SU-DHL-6 (cell line): ENCODE results near the gene COQ8B.
"Not testable (repeated sequence)": the region's sequence is repeated elsewhere in the genome, so short reads cannot be mapped to it uniquely, and the experiment has no call there.

ENCODE experiments used
- H2AFZ ChIP-seq: fragments of 200-600 bp; sonication (generic); 2 replicates; pipeline ENCODE4 v1.6.1; 2014; ENCODE audit warnings: low read depth, mild to moderate bottlenecking, moderate library complexity, mixed read lengths, antibody characterized with exemption, low read length; ENCODE audit not compliant: severe bottlenecking
- H3F3A ChIP-seq: fragments of 200-600 bp; shearing (Covaris generic); 2 replicates; pipeline ENCODE4 v1.6.0; 2016; ENCODE audit warnings: antibody characterized with exemption, mild to moderate bottlenecking; ENCODE audit not compliant: insufficient read depth
- H3K27ac ChIP-seq: fragments of 200-600 bp; sonication (generic); 2 replicates; pipeline ENCODE4 v1.5.1; 2016; ENCODE audit warnings: low read depth, mild to moderate bottlenecking, low read length, moderate library complexity, mixed read lengths
- H3K27me3 ChIP-seq: fragments of 200-600 bp; sonication (generic), shearing (Covaris generic); 2 replicates; pipeline ENCODE4 v1.6.0; 2014; ENCODE audit warnings: mild to moderate bottlenecking, low read length
- H3K36me3 ChIP-seq: fragments of 200-600 bp; sonication (generic); 2 replicates; pipeline ENCODE4 v1.6.1; 2014; ENCODE audit warnings: mild to moderate bottlenecking, low read length, mixed read lengths
- H3K4me2 ChIP-seq: fragments of 300-600, 200-600 bp; shearing (Covaris generic), sonication (generic); 2 replicates; pipeline ENCODE4 v1.6.0; 2014; ENCODE audit warnings: low read length, low read depth, mild to moderate bottlenecking; ENCODE audit not compliant: poor library complexity, severe bottlenecking
- H3K4me3 ChIP-seq: fragments of 200-600 bp; sonication (generic); 2 replicates; pipeline ENCODE4 v1.5.1; 2014; ENCODE audit warnings: antibody characterized with exemption, low read length, mild to moderate bottlenecking, mixed read lengths; ENCODE audit not compliant: insufficient read depth, poor library complexity, severe bottlenecking
- H3K79me2 ChIP-seq: fragments of 200-600 bp; sonication (generic); 2 replicates; pipeline ENCODE4 v1.6.1; 2014; ENCODE audit warnings: mild to moderate bottlenecking, low read length, moderate library complexity; ENCODE audit not compliant: insufficient read depth
- H3K9ac ChIP-seq: fragments of 200-600 bp; sonication (generic); 2 replicates; pipeline ENCODE4 v1.7.0; 2014; ENCODE audit warnings: mild to moderate bottlenecking, low read length
- H3K9me2 ChIP-seq: fragments of 200-600 bp; sonication (generic); replicated peaks from 2 replicates; pipeline ENCODE4 v1.6.1; 2014; ENCODE audit warnings: low read length; ENCODE audit not compliant: insufficient read depth
- H3K9me3 ChIP-seq: fragments of 200-600 bp; sonication (generic); 2 replicates; pipeline ENCODE4 v1.6.1; 2014; ENCODE audit warnings: low read length, mixed read lengths; ENCODE audit not compliant: insufficient read depth
- H4K20me1 ChIP-seq: fragments of 200-600 bp; sonication (generic); 2 replicates; pipeline ENCODE4 v1.6.1; 2014; ENCODE audit warnings: low read depth, mild to moderate bottlenecking, antibody characterized with exemption, low read length, moderate library complexity, mixed read lengths
- EZH2phosphoT487 ChIP-seq: fragments of 200-600 bp; sonication (generic), shearing (Covaris generic); conservative IDR thresholded peaks from 2 replicates; pipeline ENCODE4 v1.6.1; 2018; ENCODE audit warnings: mild to moderate bottlenecking, antibody characterized with exemption, low read length, moderate library complexity, mixed read lengths
- TF ChIP-seq, protein P1 (sequence below): fragments of 200-600 bp; sonication (generic); IDR thresholded peaks from one replicate; pipeline ENCODE4 v1.5.1; 2017; ENCODE audit warnings: antibody characterized with exemption, mild to moderate bottlenecking, low read length, moderate library complexity; ENCODE audit not compliant: insufficient read depth, poor library complexity, severe bottlenecking

COQ8B gene

DNA sequence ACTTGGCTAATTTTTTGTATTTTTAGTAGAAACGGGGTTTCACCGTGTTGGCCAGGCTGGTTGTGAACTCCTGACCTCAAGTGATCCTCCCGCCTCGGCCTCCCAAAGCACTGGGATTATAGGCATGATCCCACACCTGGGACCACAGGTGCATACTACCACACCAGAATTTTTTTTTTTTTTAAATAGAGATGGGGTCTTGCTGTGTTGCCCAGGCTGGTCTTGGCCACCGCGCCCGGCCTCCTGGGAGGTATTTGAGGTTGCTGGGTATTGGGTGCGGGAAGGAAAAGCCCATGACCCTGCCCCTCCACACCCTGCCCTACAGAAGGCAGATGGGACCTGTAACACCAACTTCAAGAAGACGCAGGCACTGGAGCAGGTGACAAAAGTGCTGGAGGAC, 20.0 kb upstream of the COQ8B start:
- no peak overlapping the region for H3K27ac ChIP-seq

DNA sequence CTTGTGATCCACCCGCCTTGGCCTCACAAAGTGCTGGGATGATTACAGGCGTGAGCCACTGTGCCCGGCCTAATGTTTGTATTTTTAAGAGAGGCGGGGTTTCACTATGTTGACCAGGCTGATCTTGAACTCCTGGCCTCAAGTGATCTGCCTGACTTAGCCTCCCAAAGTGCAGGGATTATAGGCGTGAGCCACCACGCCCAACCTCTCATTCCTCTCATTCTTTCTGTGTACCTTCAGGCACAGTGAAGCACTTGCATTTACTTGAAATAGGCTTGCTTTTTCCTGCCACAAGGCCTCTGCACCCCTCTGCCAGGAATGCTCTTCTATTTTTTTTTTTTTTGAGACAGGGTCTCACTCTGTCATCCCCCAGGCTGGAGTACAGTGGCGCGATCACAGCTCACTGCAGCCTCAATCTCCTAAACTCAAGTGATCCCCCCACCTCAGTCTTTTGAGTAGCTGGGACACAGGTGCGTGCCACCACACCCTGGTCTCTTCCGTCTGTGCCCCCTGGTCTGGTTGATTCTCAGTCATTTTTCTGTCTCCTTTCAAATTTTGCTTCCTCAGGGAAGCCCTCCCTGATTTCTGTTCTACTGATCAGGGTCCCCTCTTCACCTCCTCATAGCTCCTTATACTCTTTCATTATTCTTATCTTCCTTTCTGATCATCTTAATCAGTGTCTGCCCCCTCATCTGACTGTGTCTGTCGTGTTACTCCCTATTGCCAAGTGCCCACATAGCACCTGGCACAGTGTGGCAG, 18.5 kb upstream of the COQ8B start:
- TF ChIP-seq, protein P1, sequence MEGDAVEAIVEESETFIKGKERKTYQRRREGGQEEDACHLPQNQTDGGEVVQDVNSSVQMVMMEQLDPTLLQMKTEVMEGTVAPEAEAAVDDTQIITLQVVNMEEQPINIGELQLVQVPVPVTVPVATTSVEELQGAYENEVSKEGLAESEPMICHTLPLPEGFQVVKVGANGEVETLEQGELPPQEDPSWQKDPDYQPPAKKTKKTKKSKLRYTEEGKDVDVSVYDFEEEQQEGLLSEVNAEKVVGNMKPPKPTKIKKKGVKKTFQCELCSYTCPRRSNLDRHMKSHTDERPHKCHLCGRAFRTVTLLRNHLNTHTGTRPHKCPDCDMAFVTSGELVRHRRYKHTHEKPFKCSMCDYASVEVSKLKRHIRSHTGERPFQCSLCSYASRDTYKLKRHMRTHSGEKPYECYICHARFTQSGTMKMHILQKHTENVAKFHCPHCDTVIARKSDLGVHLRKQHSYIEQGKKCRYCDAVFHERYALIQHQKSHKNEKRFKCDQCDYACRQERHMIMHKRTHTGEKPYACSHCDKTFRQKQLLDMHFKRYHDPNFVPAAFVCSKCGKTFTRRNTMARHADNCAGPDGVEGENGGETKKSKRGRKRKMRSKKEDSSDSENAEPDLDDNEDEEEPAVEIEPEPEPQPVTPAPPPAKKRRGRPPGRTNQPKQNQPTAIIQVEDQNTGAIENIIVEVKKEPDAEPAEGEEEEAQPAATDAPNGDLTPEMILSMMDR = no peak
- TF ChIP-seq EZH2phosphoT487 = no peak
- no peaks in the 10 kb centered on the region for H3K9me3 ChIP-seq
- no peaks in the 10 kb centered on the region for H3F3A ChIP-seq
- H3K27me3 ChIP-seq = no peaks in the 10 kb centered on the region
- H2AFZ ChIP-seq = no peak overlapping the region
- H4K20me1 ChIP-seq = no peaks in the 10 kb centered on the region
- no peak overlapping the region for H3K4me3 ChIP-seq
- no peaks in the 10 kb centered on the region for H3K36me3 ChIP-seq
- no peaks in the 10 kb centered on the region for H3K9me2 ChIP-seq
- H3K9ac ChIP-seq = no peak overlapping the region
- no peak overlapping the region for H3K4me2 ChIP-seq
- no peak overlapping the region for H3K27ac ChIP-seq
- no peaks in the 10 kb centered on the region for H3K79me2 ChIP-seq

More for the DNA sequence above, 20.0 kb upstream of the COQ8B start:
- no peaks in the 10 kb centered on the region for H3K36me3 ChIP-seq
- no peaks in the 10 kb centered on the region for H3K27me3 ChIP-seq
- H2AFZ ChIP-seq = no peak overlapping the region
- H4K20me1 ChIP-seq = no peaks in the 10 kb centered on the region
- no peaks in the 10 kb centered on the region for H3K79me2 ChIP-seq
- H3K9me2 ChIP-seq = no peaks in the 10 kb centered on the region
- H3F3A ChIP-seq = no peaks in the 10 kb centered on the region
- H3K9me3 ChIP-seq = no peaks in the 10 kb centered on the region
- H3K9ac ChIP-seq = no peak overlapping the region
- no peak overlapping the region for H3K4me2 ChIP-seq
- H3K4me3 ChIP-seq = no peak overlapping the region
- no peak for TF ChIP-seq EZH2phosphoT487
- TF ChIP-seq, protein P1 = no peak

DNA sequence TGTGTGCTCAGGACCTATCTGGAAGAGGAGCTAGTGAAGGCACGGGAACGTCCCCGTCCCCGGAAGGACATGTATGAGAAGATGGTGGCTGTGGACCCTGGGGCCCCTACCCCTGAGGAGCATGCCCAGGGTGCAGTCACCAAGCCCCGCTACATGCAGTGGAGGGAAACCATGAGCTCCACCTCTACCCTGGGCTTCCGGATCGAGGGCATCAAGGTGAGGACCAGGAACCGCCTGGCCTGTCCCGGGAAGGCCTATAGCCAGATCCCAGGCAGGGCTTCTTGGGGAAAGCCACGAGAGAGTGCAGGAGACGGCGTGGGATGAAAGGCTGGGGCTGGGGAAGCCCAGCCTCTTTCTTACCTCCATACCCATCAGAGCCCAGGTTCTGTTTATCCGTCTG, 16.5 kb upstream of the COQ8B start:
- no peak overlapping the region for H3K27ac ChIP-seq
- H3K4me3 ChIP-seq = no peak overlapping the region
- H3K9ac ChIP-seq = no peak overlapping the region
- H4K20me1 ChIP-seq = no peaks in the 10 kb centered on the region
- H2AFZ ChIP-seq = no peak overlapping the region
- no peaks in the 10 kb centered on the region for H3K9me3 ChIP-seq
- H3K79me2 ChIP-seq = no peaks in the 10 kb centered on the region
- H3F3A ChIP-seq = no peaks in the 10 kb centered on the region
- no peaks in the 10 kb centered on the region for H3K36me3 ChIP-seq
- no peaks in the 10 kb centered on the region for H3K9me2 ChIP-seq
- no peak for TF ChIP-seq EZH2phosphoT487
- TF ChIP-seq, protein P1 = no peak
- H3K4me2 ChIP-seq = no peak overlapping the region
- no peaks in the 10 kb centered on the region for H3K27me3 ChIP-seq

DNA sequence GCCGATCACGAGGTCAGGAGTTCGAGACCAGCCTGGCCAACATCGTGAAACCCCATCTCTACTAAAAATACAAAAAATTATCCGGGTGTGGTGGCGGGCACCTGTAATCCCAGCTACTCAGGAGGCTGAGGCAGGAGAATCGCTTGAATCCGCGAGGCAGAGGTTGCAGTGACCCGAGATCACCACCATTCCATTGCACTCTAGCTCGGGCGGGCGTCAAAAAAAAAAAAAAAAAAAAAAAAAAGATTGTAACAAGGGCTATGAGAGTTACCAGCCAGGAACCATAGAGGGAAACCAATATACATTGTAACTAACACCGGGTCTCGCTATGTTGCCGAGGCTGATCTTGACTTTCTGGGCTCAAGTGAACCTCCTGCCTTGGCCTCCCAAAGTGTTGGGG, 15.6 kb upstream of the COQ8B start:
- H3F3A ChIP-seq, H3K9me3 ChIP-seq, H3K4me3 ChIP-seq, H2AFZ ChIP-seq, H3K27me3 ChIP-seq, H3K9me2 ChIP-seq, H4K20me1 ChIP-seq, H3K4me2 ChIP-seq, H3K36me3 ChIP-seq, H3K27ac ChIP-seq, H3K79me2 ChIP-seq, H3K9ac ChIP-seq: not testable (repeated sequence)

DNA sequence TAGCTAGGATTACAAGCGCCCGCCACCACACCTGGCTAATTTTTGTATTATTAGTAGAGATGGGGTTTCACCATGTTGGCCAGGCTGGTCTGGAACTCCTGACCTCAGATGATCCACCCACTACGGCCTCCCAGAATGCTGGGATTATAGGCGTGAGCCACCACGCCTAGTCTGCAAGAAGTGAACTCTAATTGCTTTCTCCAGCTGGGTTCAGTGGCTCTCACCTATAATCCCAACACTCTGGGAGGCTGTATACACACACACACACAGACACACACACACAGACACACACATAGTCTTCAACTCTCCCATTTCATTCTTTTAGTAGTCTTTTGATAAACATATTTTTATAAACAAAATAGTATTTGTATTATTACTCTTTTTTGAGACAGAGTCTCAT, 13.4 kb upstream of the COQ8B start:
- H3K36me3 ChIP-seq = not testable (repeated sequence)

More for the DNA sequence above, 13.4 kb upstream of the COQ8B start:
- H4K20me1 ChIP-seq, H3F3A ChIP-seq, H3K4me2 ChIP-seq, H3K4me3 ChIP-seq, H3K9me3 ChIP-seq, H3K9me2 ChIP-seq, H3K79me2 ChIP-seq, H3K9ac ChIP-seq, H3K27ac ChIP-seq, H3K27me3 ChIP-seq, H2AFZ ChIP-seq: not testable (repeated sequence)
